Left hindlimb (tissue), 1 donor: ENCODE results near the gene CDCA3.

Experiments used
- DNase-seq: peaks from one replicate; pipeline ENCODE4 v3.0.0-alpha.2; 2018

CDCA3 gene

GRCh38 chr12:6831450-6831995 is 19.6 kb downstream of the CDCA3 start:
- peak; percentile 25 for DNase-seq

- no peak for DNase-seq
Measured at GRCh38 chr12:6830999-6831398, 20.1 kb downstream of the CDCA3 start.

- peak; percentile 34 for DNase-seq
Measured at GRCh38 chr12:6830286-6830890, 20.7 kb downstream of the CDCA3 start.

GRCh38 chr12:6829536-6830220 is 21.4 kb downstream of the CDCA3 start:
- no peak for DNase-seq

- peak; percentile 79 for DNase-seq
Measured at GRCh38 chr12:6828781-6829535, 22.1 kb downstream of the CDCA3 start.

- peak; percentile 78 for DNase-seq
Measured at GRCh38 chr12:6827982-6828780, 22.9 kb downstream of the CDCA3 start, which contains the start of gene P3H3. TSS of gene P3H3 (plus strand) at chr12:6828407. CDS start at chr12:6828441, 34 bp downstream.

- peak; percentile 90 for DNase-seq
Measured at GRCh38 chr12:6827437-6827911, 23.6 kb downstream of the CDCA3 start.

- peak; percentile 48 for DNase-seq
Measured at GRCh38 chr12:6826734-6827436, 24.2 kb downstream of the CDCA3 start.

- DNase-seq: peak; percentile 30
Measured at GRCh38 chr12:6826125-6826733, 24.9 kb downstream of the CDCA3 start.

- DNase-seq: peak; percentile 92
Measured at GRCh38 chr12:6825398-6826124, 25.5 kb downstream of the CDCA3 start.

- DNase-seq: no peak
Measured at GRCh38 chr12:6824901-6825381, 26.1 kb downstream of the CDCA3 start.

GRCh38 chr12:6824085-6824775 is 26.9 kb downstream of the CDCA3 start:
- DNase-seq: no peak

GRCh38 chr12:6823182-6824084 is 27.7 kb downstream of the CDCA3 start:
- peak; percentile 39 for DNase-seq

GRCh38 chr12:6822426-6823135 is 28.5 kb downstream of the CDCA3 start:
- peak; percentile 35 for DNase-seq

GRCh38 chr12:6821591-6822425 is 29.3 kb downstream of the CDCA3 start, which contains the start of gene GPR162:
TSS of gene GPR162 (plus strand) at chr12:6821821. CDS start at chr12:6823899, 2,078 bp downstream.
- peak; percentile 90 for DNase-seq

GRCh38 chr12:6820166-6820565 is 30.9 kb downstream of the CDCA3 start:
- no peak for DNase-seq
